CD14-positive monocyte (primary cell): Measurements from ENCODE around the gene JAGN1. TPM values are rescaled to one million over a fixed set of nuclear protein-coding genes. Genes with fewer than 3 reads are reported as not detected.

Experiments used
- DNase-seq, 3 donors: peaks; one replicate each; pipeline ENCODE4 v3.0.0-alpha.2; 2011 to 2022
- H2AFZ ChIP-seq: 2 replicates; pipeline ENCODE4 v1.6.0; 2012; ENCODE audit warnings: mild to moderate bottlenecking, low read depth, low read length, inconsistent platforms; ENCODE audit not compliant: insufficient read depth, poor library complexity, severe bottlenecking
- H3K27ac ChIP-seq, 2 donors: 1 replicate in 1 of 2; 2 replicates in 1 of 2; pipeline ENCODE4 v1.5.1; 2012 to 2013; ENCODE audit warnings: low read length in 2 of 2, control low read depth in 1 of 2, inconsistent platforms in 1 of 2, low read depth in 1 of 2, mild to moderate bottlenecking in 1 of 2
- H3K27me3 ChIP-seq, 2 donors: one replicate each; pipeline versions ENCODE4 v1.6.0 to v1.6.1; 2011 to 2013; ENCODE audit warnings: low read length in 2 of 2; ENCODE audit not compliant: control insufficient read depth in 2 of 2, insufficient read depth in 2 of 2
- H3K36me3 ChIP-seq, 2 donors: replicated peaks in 1 of 2; 1 replicate in 1 of 2; 2 replicates in 1 of 2; pipeline versions ENCODE4 v1.5.1 to v1.6.1; 2012 to 2013; ENCODE audit warnings: low read length in 2 of 2, control low read depth in 1 of 2, inconsistent platforms in 1 of 2, mild to moderate bottlenecking in 1 of 2; ENCODE audit not compliant: insufficient read depth in 2 of 2, control insufficient read depth in 1 of 2
- H3K4me1 ChIP-seq, 2 donors: 1 replicate in 1 of 2; 2 replicates in 1 of 2; pipeline versions ENCODE4 v1.5.1 to v1.6.1; 2012 to 2013; ENCODE audit warnings: low read length in 2 of 2, control low read depth in 1 of 2, inconsistent platforms in 1 of 2, mild to moderate bottlenecking in 1 of 2, moderate library complexity in 1 of 2; ENCODE audit not compliant: insufficient read depth in 2 of 2, control insufficient read depth in 1 of 2
- H3K4me2 ChIP-seq: replicated peaks from 2 replicates; pipeline ENCODE3; 2012; ENCODE audit warnings: low read length, moderate library complexity, mild to moderate bottlenecking; ENCODE audit not compliant: poor library complexity, severe bottlenecking; ENCODE audit errors: extremely low read depth
- H3K4me3 ChIP-seq, 3 experiments: fragments of 200-600 bp in 1 of 3; sonication (generic) in 1 of 3; replicated peaks in 1 of 3; 1 replicate in 2 of 3; 2 replicates in 1 of 3; pipeline ENCODE4 v1.5.1; 2011 to 2013; ENCODE audit warnings: low read length in 3 of 3, mild to moderate bottlenecking in 3 of 3, control low read depth in 2 of 3, low read depth in 2 of 3, inconsistent platforms in 1 of 3, moderate library complexity in 1 of 3
- H3K79me2 ChIP-seq: 2 replicates; pipeline ENCODE4 v1.6.0; 2012; ENCODE audit warnings: mild to moderate bottlenecking, control low read depth, inconsistent platforms, low read length, moderate library complexity; ENCODE audit not compliant: insufficient read depth
- H3K9ac ChIP-seq: 2 replicates; pipeline ENCODE4 v1.6.0; 2017; ENCODE audit warnings: low read length, mild to moderate bottlenecking; ENCODE audit not compliant: insufficient read depth, poor library complexity, severe bottlenecking
- H3K9me3 ChIP-seq, 2 donors: replicated peaks in 1 of 2; 1 replicate in 1 of 2; 2 replicates in 1 of 2; pipeline versions ENCODE4 v1.5.1 to v1.6.1; 2012 to 2013; ENCODE audit warnings: low read length in 2 of 2, control low read depth in 1 of 2; ENCODE audit not compliant: control insufficient read depth in 1 of 2, insufficient read depth in 1 of 2
- H4K20me1 ChIP-seq: 2 replicates; pipeline ENCODE4 v1.6.0; 2012; ENCODE audit warnings: mild to moderate bottlenecking, low read length, control low read depth, moderate library complexity; ENCODE audit not compliant: insufficient read depth
- H3K27ac Mint-ChIP-seq, 7 donors: one replicate each; pipeline ENCODE4 v1.8.0; 2020; ENCODE audit warnings: mild to moderate bottlenecking in 7 of 7, mixed read lengths in 7 of 7, moderate library complexity in 6 of 7, inconsistent platforms in 2 of 7
- H3K27me3 Mint-ChIP-seq, 3 donors: one replicate each; pipeline ENCODE4 v1.8.0; 2021 to 2022; ENCODE audit warnings: low read depth in 3 of 3, mild to moderate bottlenecking in 3 of 3, mixed read lengths in 3 of 3, moderate library complexity in 3 of 3, inconsistent platforms in 1 of 3
- H3K36me3 Mint-ChIP-seq, 2 donors: one replicate each; pipeline ENCODE4 v1.8.0; 2020; ENCODE audit warnings: mixed read lengths in 2 of 2, inconsistent platforms in 1 of 2, mild to moderate bottlenecking in 1 of 2
- H3K4me1 Mint-ChIP-seq: one replicate; pipeline ENCODE4 v1.8.0; 2020; ENCODE audit warnings: mild to moderate bottlenecking, mixed read lengths
- H3K4me3 Mint-ChIP-seq, 2 donors: one replicate each; pipeline ENCODE4 v1.8.0; 2020; ENCODE audit warnings: mild to moderate bottlenecking in 2 of 2, mixed read lengths in 2 of 2, moderate library complexity in 1 of 2
- H3K9me3 Mint-ChIP-seq, 7 donors: one replicate each; pipeline ENCODE4 v1.8.0; 2020 to 2022; ENCODE audit warnings: mixed read lengths in 7 of 7, mild to moderate bottlenecking in 6 of 7, moderate library complexity in 6 of 7, inconsistent platforms in 2 of 7
- WGBS: methylation state at CpG from one replicate; pipeline ENCODE4 v1.1.5; 2013; ENCODE audit warnings: missing lambda C conversion rate; ENCODE audit not compliant: insufficient coverage; 5-methylcytosine and 5-hydroxymethylcytosine counted together
- intact Hi-C, 2 donors: fragments of 100-400 bp; cut with micrococcal nuclease; formaldehyde crosslinking; loops; one replicate each; pipeline versions ENCODE4 v1.15.0 to v1.15.1; 2023
- polyA plus RNA-seq, 3 donors: library from polyadenylated mRNA; depleted of rRNA in 1 of 3; unstranded in 2 of 3; stranded (reverse) in 1 of 3; fragments of 300-500 nt in 2 of 3; fragments of >200 nt in 1 of 3; fragmentation: Illumina TruSeq in 2 of 3; gene quantifications; 1 replicate in 2 of 3; 2 replicates in 1 of 3; pipeline ENCODE4 v1.2.3, GENCODE V29; 2012 to 2021
- TF ChIP-seq, protein P1 (sequence below): fragments of 200-600 bp; IDR thresholded peaks from one replicate; pipeline ENCODE4 v1.8.0; 2022; ENCODE audit warnings: antibody characterized with exemption, mild to moderate bottlenecking

The JAGN1 gene
- polyA plus RNA-seq, 3 donors: 17.3 to 56.3 (median 49.8) TPM

- no peak for DNase-seq
- Histone ChIP-seq H3K79me2 (no peaks in the 10 kb centered on the region), H3K9me3 (no peaks in the 10 kb centered on the region), H2AFZ (peak overlapping the region; percentile 41), H3K4me1 (peaks cover 7 to 14% of the 10 kb centered on the region in 2 donors), H3K4me2 (no peak overlapping the region), H4K20me1 (no peaks in the 10 kb centered on the region), H3K4me3 (no peak overlapping the region), H3K9ac (no peak overlapping the region), H3K27me3 (no peaks in the 10 kb centered on the region), H3K27ac (no peak overlapping the region), H3K36me3 (no peaks in the 10 kb centered on the region)
- Mint-ChIP-seq H3K4me1 (peaks cover 31% of the 10 kb centered on the region), H3K27me3 (peaks cover 0 to 2% (median 0%) of the 10 kb centered on the region in 3 donors), H3K4me3 (no peak overlapping the region), H3K36me3 (no peaks in the 10 kb centered on the region), H3K27ac (no peak overlapping the region), H3K9me3 (no peaks in the 10 kb centered on the region)
- 7% methylated on average over 3 of the region's 4 CpGs for WGBS
- TF ChIP-seq, protein P1, sequence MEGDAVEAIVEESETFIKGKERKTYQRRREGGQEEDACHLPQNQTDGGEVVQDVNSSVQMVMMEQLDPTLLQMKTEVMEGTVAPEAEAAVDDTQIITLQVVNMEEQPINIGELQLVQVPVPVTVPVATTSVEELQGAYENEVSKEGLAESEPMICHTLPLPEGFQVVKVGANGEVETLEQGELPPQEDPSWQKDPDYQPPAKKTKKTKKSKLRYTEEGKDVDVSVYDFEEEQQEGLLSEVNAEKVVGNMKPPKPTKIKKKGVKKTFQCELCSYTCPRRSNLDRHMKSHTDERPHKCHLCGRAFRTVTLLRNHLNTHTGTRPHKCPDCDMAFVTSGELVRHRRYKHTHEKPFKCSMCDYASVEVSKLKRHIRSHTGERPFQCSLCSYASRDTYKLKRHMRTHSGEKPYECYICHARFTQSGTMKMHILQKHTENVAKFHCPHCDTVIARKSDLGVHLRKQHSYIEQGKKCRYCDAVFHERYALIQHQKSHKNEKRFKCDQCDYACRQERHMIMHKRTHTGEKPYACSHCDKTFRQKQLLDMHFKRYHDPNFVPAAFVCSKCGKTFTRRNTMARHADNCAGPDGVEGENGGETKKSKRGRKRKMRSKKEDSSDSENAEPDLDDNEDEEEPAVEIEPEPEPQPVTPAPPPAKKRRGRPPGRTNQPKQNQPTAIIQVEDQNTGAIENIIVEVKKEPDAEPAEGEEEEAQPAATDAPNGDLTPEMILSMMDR: no peak
- intact Hi-C loops: no loop called here
Measured at GRCh38 chr3:9903238-9903624, 12.8 kb downstream of the JAGN1 start.

GRCh38 chr3:9903904-9904303, 13.5 kb downstream of the JAGN1 start:
- no peaks in the 10 kb centered on the region for H3K79me2 ChIP-seq
- no peak overlapping the region for H3K9ac ChIP-seq
- DNase-seq: no peak
- WGBS: 90% methylated on average over 3 of the region's 4 CpGs
- TF ChIP-seq, protein P1: no peak
- no peak overlapping the region for H3K27ac ChIP-seq
- no peaks in the 10 kb centered on the region for H3K9me3 Mint-ChIP-seq
- no peaks in the 10 kb centered on the region for H3K9me3 ChIP-seq
- H3K4me1 Mint-ChIP-seq: peaks cover 24% of the 10 kb centered on the region
- no peak overlapping the region for H3K4me2 ChIP-seq
- no peaks in the 10 kb centered on the region for H3K27me3 ChIP-seq
- no peak overlapping the region for H3K4me3 Mint-ChIP-seq
- no peak overlapping the region for H3K4me3 ChIP-seq
- no peaks in the 10 kb centered on the region for H3K36me3 ChIP-seq
- no peaks in the 10 kb centered on the region for H3K36me3 Mint-ChIP-seq
- peaks cover 7 to 14% of the 10 kb centered on the region in 2 donors for H3K4me1 ChIP-seq
- peaks cover 0 to under 1% (median 0%) of the 10 kb centered on the region in 3 donors for H3K27me3 Mint-ChIP-seq
- intact Hi-C loops: no loop called here
- H2AFZ ChIP-seq: no peak overlapping the region
- H3K27ac Mint-ChIP-seq: no peak overlapping the region
- no peaks in the 10 kb centered on the region for H4K20me1 ChIP-seq
